Mesendoderm (in vitro differentiated cells): ENCODE data around the gene C3orf85.
A peak's percentile ranks its signal among the peaks of the same experiment; 100 is the strongest.

Experiments
- DNase-seq: peaks from one replicate; pipeline ENCODE4 v3.0.0; 2013
- H2AK5ac ChIP-seq: 2 replicates; pipeline ENCODE4 v1.6.1; 2013; ENCODE audit warnings: low read length, inconsistent platforms
- H2BK120ac ChIP-seq: 2 replicates; pipeline ENCODE4 v1.6.1; 2013; ENCODE audit warnings: low read depth, mild to moderate bottlenecking, low read length, moderate library complexity, mixed read lengths
- H2BK15ac ChIP-seq: replicated peaks from 2 replicates; pipeline ENCODE4 v1.6.1; 2013; ENCODE audit warnings: low read depth, mild to moderate bottlenecking, moderate library complexity
- H2BK5ac ChIP-seq: 2 replicates; pipeline ENCODE4 v1.6.1; 2013; ENCODE audit warnings: low read length, inconsistent platforms
- H3K18ac ChIP-seq: 2 replicates; pipeline ENCODE4 v1.6.1; 2013; ENCODE audit warnings: mild to moderate bottlenecking, low read length, mixed read lengths
- H3K23ac ChIP-seq: one replicate; pipeline ENCODE4 v1.6.1; 2013; ENCODE audit warnings: low read length
- H3K27ac ChIP-seq: 2 replicates; pipeline ENCODE4 v1.5.1; 2013; ENCODE audit warnings: low read depth, mild to moderate bottlenecking, inconsistent platforms, low read length, moderate library complexity
- H3K27me3 ChIP-seq: 2 replicates; pipeline ENCODE4 v1.6.1; 2013; ENCODE audit warnings: low read length, control low read depth, mild to moderate bottlenecking, inconsistent platforms; ENCODE audit not compliant: insufficient read depth, poor library complexity
- H3K36me3 ChIP-seq: 2 replicates; pipeline ENCODE4 v1.6.1; 2013; ENCODE audit warnings: low read length, inconsistent platforms; ENCODE audit not compliant: control insufficient read depth, insufficient read depth
- H3K4ac ChIP-seq: one replicate; pipeline ENCODE4 v1.6.1; 2013; ENCODE audit warnings: low read depth, mild to moderate bottlenecking, low read length, moderate library complexity
- H3K4me1 ChIP-seq: 2 replicates; pipeline ENCODE4 v1.6.1; 2013; ENCODE audit warnings: low read depth, low read length, inconsistent platforms; ENCODE audit not compliant: control insufficient read depth
- H3K4me2 ChIP-seq: 2 replicates; pipeline ENCODE4 v1.6.1; 2013; ENCODE audit warnings: low read length
- H3K4me3 ChIP-seq: 2 replicates; pipeline ENCODE4 v1.5.1; 2013; ENCODE audit warnings: mild to moderate bottlenecking, low read length
- H3K56ac ChIP-seq: one replicate; pipeline ENCODE4 v1.6.1; 2013; ENCODE audit warnings: low read length
- H3K79me1 ChIP-seq: 2 replicates; pipeline ENCODE4 v1.6.1; 2013; ENCODE audit warnings: low read length, inconsistent platforms
- H3K79me2 ChIP-seq: 2 replicates; pipeline ENCODE4 v1.6.1; 2013; ENCODE audit warnings: mild to moderate bottlenecking, low read length; ENCODE audit not compliant: control insufficient read depth, insufficient read depth
- H3K9ac ChIP-seq: 2 replicates; pipeline ENCODE4 v1.6.1; 2013; ENCODE audit warnings: low read length, inconsistent platforms
- H4K5ac ChIP-seq: one replicate; pipeline ENCODE4 v1.6.1; 2013; ENCODE audit warnings: low read length
- H4K8ac ChIP-seq: one replicate; pipeline ENCODE4 v1.6.1; 2013; ENCODE audit warnings: low read depth, mild to moderate bottlenecking, control low read depth, low read length, moderate library complexity
- WGBS: extraction: QIAGEN DNeasy Blood & Tissue Kit; methylation state at CpG from one replicate; pipeline ENCODE4 v1.1.7; 2013; ENCODE audit warnings: low lambda C conversion rate, missing lambda C conversion rate; ENCODE audit not compliant: insufficient coverage; ENCODE audit errors: extremely low coverage; 5-methylcytosine and 5-hydroxymethylcytosine counted together

C3orf85 gene

GRCh38 chr3:109176726-109177125, 40.2 kb downstream of the C3orf85 start:
- Histone ChIP-seq H3K18ac (no peak overlapping the region), H3K36me3 (no peaks in the 10 kb centered on the region), H3K4me1 (no peaks in the 10 kb centered on the region), H3K79me1 (no peaks in the 10 kb centered on the region), H3K4me2 (no peak overlapping the region), H3K9ac (no peak overlapping the region), H2AK5ac (no peak overlapping the region), H4K8ac (no peak overlapping the region), H3K27me3 (no peaks in the 10 kb centered on the region), H2BK120ac (peak overlapping the region; percentile 65), H2BK5ac (no peak overlapping the region), H3K4ac (no peak overlapping the region), H4K5ac (no peak overlapping the region), H3K56ac (no peak overlapping the region), H3K23ac (no peak overlapping the region), H2BK15ac (no peak overlapping the region), H3K79me2 (no peaks in the 10 kb centered on the region), H3K27ac (peak overlapping the region; percentile 51), H3K4me3 (no peak overlapping the region)
- no CpG with 5 or more reads among the region's 4 CpGs for WGBS
- DNase-seq, result peak; percentile 38

- Histone ChIP-seq H3K9ac (no peak overlapping the region), H3K18ac (no peak overlapping the region), H3K4me2 (no peak overlapping the region), H3K79me1 (no peaks in the 10 kb centered on the region), H3K4me3 (no peak overlapping the region), H2BK15ac (no peak overlapping the region), H4K5ac (no peak overlapping the region), H2BK120ac (no peak overlapping the region), H3K36me3 (no peaks in the 10 kb centered on the region), H2BK5ac (no peak overlapping the region), H3K56ac (no peak overlapping the region), H4K8ac (no peak overlapping the region), H3K27me3 (no peaks in the 10 kb centered on the region), H3K79me2 (no peaks in the 10 kb centered on the region), H2AK5ac (no peak overlapping the region), H3K23ac (no peak overlapping the region), H3K4ac (no peak overlapping the region), H3K27ac (no peak overlapping the region), H3K4me1 (no peaks in the 10 kb centered on the region)
- WGBS, result no CpG with 5 or more reads among the region's 5 CpGs
- no peak for DNase-seq
These were observed 41.4 kb downstream of the C3orf85 start for GRCh38 chr3:109177908-109178307.

GRCh38 chr3:109178708-109179107, 42.2 kb downstream of the C3orf85 start:
- Histone ChIP-seq H3K27me3 (no peaks in the 10 kb centered on the region), H2BK120ac (no peak overlapping the region), H4K5ac (no peak overlapping the region), H2BK5ac (no peak overlapping the region), H3K27ac (no peak overlapping the region), H3K9ac (no peak overlapping the region), H3K4me1 (no peaks in the 10 kb centered on the region), H3K36me3 (no peaks in the 10 kb centered on the region), H3K4me2 (no peak overlapping the region), H3K79me2 (no peaks in the 10 kb centered on the region), H3K23ac (no peak overlapping the region), H2AK5ac (no peak overlapping the region), H3K18ac (no peak overlapping the region), H4K8ac (no peak overlapping the region), H3K4me3 (no peak overlapping the region), H3K56ac (no peak overlapping the region), H3K79me1 (no peaks in the 10 kb centered on the region), H2BK15ac (no peak overlapping the region), H3K4ac (no peak overlapping the region)
- DNase-seq, result no peak
- WGBS, result no CpG with 5 or more reads among the region's 1 CpG

GRCh38 chr3:109184726-109185125, 48.2 kb downstream of the C3orf85 start:
- Histone ChIP-seq H3K23ac (no peak overlapping the region), H4K8ac (no peak overlapping the region), H3K79me2 (no peaks in the 10 kb centered on the region), H2AK5ac (no peak overlapping the region), H3K79me1 (no peaks in the 10 kb centered on the region), H2BK120ac (no peak overlapping the region), H3K4me2 (no peak overlapping the region), H3K4ac (no peak overlapping the region), H3K18ac (no peak overlapping the region), H3K56ac (no peak overlapping the region), H3K4me1 (no peaks in the 10 kb centered on the region), H2BK5ac (no peak overlapping the region), H3K9ac (no peak overlapping the region), H3K4me3 (no peak overlapping the region), H3K27me3 (no peaks in the 10 kb centered on the region), H3K36me3 (no peaks in the 10 kb centered on the region), H4K5ac (no peak overlapping the region), H3K27ac (no peak overlapping the region), H2BK15ac (no peak overlapping the region)
- no peak for DNase-seq

- no peak overlapping the region for H3K9ac ChIP-seq
These were observed 50.9 kb downstream of the C3orf85 start for GRCh38 chr3:109187390-109187789.

GRCh38 chr3:109188741-109189140, 52.2 kb downstream of the C3orf85 start:
- Histone ChIP-seq H3K18ac (no peak overlapping the region), H3K36me3 (no peaks in the 10 kb centered on the region), H2BK120ac (no peak overlapping the region), H3K4ac (no peak overlapping the region), H3K79me2 (no peaks in the 10 kb centered on the region), H3K4me3 (no peak overlapping the region), H3K4me1 (no peaks in the 10 kb centered on the region), H2BK5ac (no peak overlapping the region), H3K27ac (no peak overlapping the region), H3K79me1 (no peaks in the 10 kb centered on the region), H3K27me3 (no peaks in the 10 kb centered on the region), H3K9ac (no peak overlapping the region), H4K5ac (no peak overlapping the region), H3K56ac (no peak overlapping the region), H3K23ac (no peak overlapping the region), H4K8ac (no peak overlapping the region), H3K4me2 (no peak overlapping the region), H2BK15ac (no peak overlapping the region), H2AK5ac (no peak overlapping the region)
- DNase-seq, result no peak
- no CpG with 5 or more reads among the region's 6 CpGs for WGBS

More at GRCh38 chr3:109187390-109187789, 50.9 kb downstream of the C3orf85 start:
- no peak overlapping the region for H2BK120ac ChIP-seq
- H3K4me2 ChIP-seq, result no peak overlapping the region
- H3K18ac ChIP-seq, result no peak overlapping the region
- DNase-seq, result no peak
- H3K79me1 ChIP-seq, result no peaks in the 10 kb centered on the region
- H4K8ac ChIP-seq, result no peak overlapping the region
- no peak overlapping the region for H3K4me3 ChIP-seq
- no peaks in the 10 kb centered on the region for H3K27me3 ChIP-seq
- no peaks in the 10 kb centered on the region for H3K36me3 ChIP-seq
- no peaks in the 10 kb centered on the region for H3K79me2 ChIP-seq
- no peak overlapping the region for H2BK15ac ChIP-seq
- H3K4me1 ChIP-seq, result no peaks in the 10 kb centered on the region
- no peak overlapping the region for H3K27ac ChIP-seq
- no peak overlapping the region for H2AK5ac ChIP-seq
- H3K4ac ChIP-seq, result no peak overlapping the region
- H4K5ac ChIP-seq, result no peak overlapping the region
- H2BK5ac ChIP-seq, result no peak overlapping the region
- no peak overlapping the region for H3K23ac ChIP-seq
- WGBS, result no CpG with 5 or more reads among the region's 5 CpGs
- no peak overlapping the region for H3K56ac ChIP-seq
